ENCODE results near the gene GNG7. TPM values are rescaled to one million over a fixed set of nuclear protein-coding genes. Genes with fewer than 3 reads are reported as not detected.
"Not testable (repeated sequence)": the region's sequence is repeated elsewhere in the genome, so short reads cannot be mapped to it uniquely, and the experiment has no call there.

The GNG7 gene
- total RNA-seq, 2 experiments from 2014 or later = 0.29 to 0.34 TPM

GRCh38 chr19:2578901-2579677 is 123.4 kb downstream of the GNG7 start:
- POLR2A ChIA-PET = interaction anchor here (3.6 kb wide), 1 partner anchor 103 kb away, joined by 23 read pairs; the partner anchor contains the start of gene GADD45B

DNA sequence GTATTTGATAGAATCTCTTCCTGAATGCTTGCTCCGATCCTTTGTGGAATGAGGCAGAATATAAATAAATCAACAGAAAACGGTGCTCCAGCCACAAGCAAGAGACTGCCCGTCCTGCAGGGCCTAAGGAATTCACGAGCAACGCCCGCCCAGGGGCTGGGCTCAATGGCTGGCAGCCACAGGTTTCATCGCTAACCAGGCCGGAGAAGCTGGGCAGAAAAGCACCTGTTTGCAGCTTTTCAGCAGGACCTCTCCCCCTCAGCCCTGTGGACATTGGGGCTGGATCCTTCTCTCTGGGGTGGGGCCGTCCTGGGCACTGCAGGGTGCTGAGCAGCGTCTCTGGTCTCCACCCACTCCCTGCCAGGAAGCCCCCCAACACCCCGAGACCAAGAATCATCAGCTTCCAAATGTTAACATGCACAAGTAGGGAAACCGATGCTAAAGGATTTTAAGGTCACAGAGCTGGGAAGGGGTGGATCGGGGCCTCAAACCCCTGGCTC is 124.1 kb downstream of the GNG7 start:
- CTCF ChIA-PET = interaction anchor here (1.0 to 3.3 kb wide), 8 partner anchors 17 to 108 kb away, joined by 3 to 17 read pairs (median 10); no protein-coding TSS in a partner anchor
- POLR2A ChIA-PET = interaction anchor here (3.6 kb wide), 1 partner anchor 102 kb away, joined by 23 read pairs; the partner anchor contains the start of gene GADD45B

More at GRCh38 chr19:2578901-2579677, 123.4 kb downstream of the GNG7 start:
- CTCF ChIA-PET = interaction anchor here (1.0 to 3.3 kb wide), 15 partner anchors 17 to 109 kb away, joined by 3 to 17 read pairs (median 7); no protein-coding TSS in a partner anchor

DNA sequence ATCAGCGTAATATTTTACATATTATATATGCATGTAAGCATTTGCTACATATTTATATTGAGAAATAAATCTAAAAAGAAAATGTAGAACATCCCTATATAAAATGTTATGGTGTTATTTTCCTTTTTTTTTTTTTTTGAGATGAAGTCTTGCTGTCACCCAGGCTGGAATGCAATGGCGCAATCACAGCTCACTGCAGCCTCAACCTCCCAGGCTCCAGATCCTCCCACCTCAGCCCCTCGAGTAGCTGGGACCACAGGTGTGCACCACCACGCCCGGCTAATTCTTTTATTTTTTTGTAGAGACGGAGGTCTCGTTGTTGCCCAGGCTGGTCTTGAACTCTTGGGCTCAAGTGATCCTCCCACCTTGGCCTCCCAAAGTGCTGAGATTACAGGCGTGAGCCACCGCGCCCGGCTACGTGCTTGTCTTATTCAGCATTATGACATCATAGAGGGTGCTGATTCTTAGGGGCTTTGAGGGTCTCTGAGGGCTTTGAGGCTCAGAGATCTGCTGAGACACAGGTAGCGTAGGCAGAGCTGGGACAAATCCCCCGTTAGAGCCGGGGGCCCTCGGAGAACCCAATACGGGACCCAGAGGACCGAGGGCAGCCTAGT is 124.7 kb downstream of the GNG7 start:
- POLR2A ChIA-PET = interaction anchor here (3.6 kb wide), 1 partner anchor 101 kb away, joined by 23 read pairs; the partner anchor contains the start of gene GADD45B
- CTCF ChIA-PET = interaction anchor here (1.0 to 3.3 kb wide), 6 partner anchors 22 to 100 kb away, joined by 3 to 17 read pairs (median 10); no protein-coding TSS in a partner anchor

GRCh38 chr19:2575734-2576481 is 126.6 kb downstream of the GNG7 start:
- CTCF ChIA-PET = interaction anchor here (1.0 kb wide), 1 partner anchor 61 kb away, joined by 3 read pairs; no protein-coding TSS in a partner anchor

DNA sequence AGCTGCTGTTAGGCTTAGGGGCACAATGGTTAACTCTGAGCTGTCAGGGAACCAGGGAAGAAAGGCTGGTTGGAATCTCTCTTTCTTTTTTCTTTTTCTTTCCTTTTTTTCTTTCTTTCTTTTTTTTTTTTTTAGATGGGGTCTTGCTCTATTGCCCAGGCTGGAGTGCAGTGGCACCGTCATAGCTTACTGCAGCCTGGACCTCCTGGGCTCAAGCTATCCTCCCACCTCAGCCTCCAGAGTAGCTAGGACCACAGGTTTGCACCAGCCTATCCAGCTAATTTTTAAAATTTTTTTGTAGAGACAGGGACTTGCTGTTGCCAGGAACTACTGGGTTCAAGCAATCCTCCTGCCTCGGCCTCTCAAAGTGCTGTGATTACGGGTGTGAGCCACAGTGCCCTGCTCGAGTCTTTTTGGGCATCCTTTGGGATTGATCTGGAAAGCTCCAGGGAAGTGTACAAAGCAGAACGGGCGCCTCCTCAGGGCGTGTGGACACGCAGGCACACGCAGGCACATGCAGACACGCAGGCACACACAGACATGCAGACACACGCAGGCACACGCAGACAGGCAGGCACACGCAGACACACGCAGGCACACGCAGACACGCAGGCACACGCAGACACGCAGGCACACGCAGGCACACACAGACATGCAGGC is 127.4 kb downstream of the GNG7 start:
- POLR2A ChIA-PET = no interaction called here

More at GRCh38 chr19:2575734-2576481, 126.6 kb downstream of the GNG7 start:
- POLR2A ChIA-PET = no interaction called here

GRCh38 chr19:2574478-2574931 is 128.0 kb downstream of the GNG7 start:
- POLR2A ChIA-PET = no interaction called here
- CTCF ChIA-PET = interaction anchor here (0.6 to 1.0 kb wide), 2 partner anchors 9 to 62 kb away, joined by 3 read pairs; no protein-coding TSS in a partner anchor

More for the DNA sequence above, 127.4 kb downstream of the GNG7 start:
- CTCF ChIA-PET = interaction anchor here (0.6 to 1.0 kb wide), 2 partner anchors 10 to 61 kb away, joined by 3 read pairs; no protein-coding TSS in a partner anchor

DNA sequence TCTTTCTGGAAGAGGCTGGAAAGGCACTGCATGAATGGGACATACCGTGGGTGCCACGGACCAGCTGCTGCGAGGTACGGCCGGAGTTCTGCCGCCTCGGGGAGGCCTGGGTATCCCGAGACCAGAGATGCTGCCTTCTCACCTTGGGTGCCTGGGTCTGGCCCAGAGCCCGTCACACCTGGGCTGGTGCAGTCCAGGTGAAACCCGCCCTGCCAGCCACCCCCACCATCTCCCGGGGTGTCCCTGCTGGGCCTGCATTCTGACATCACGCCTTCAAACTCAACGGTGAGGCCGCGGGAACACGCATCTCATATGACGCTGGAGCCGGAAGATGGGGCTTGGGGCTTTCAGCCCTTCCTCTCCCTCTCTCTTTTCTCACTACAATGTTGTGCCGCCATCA is 128.6 kb downstream of the GNG7 start:
- POLR2A ChIA-PET = no interaction called here
- CTCF ChIA-PET = no interaction called here

- CTCF ChIA-PET = interaction anchor here (0.6 kb wide), 1 partner anchor 8 kb away, joined by 3 read pairs; no protein-coding TSS in a partner anchor
- POLR2A ChIA-PET = not testable (repeated sequence)
Observed at GRCh38 chr19:2572152-2572551, 130.3 kb downstream of the GNG7 start.

GRCh38 chr19:2569596-2570465 is 132.7 kb downstream of the GNG7 start:
- POLR2A ChIA-PET = no interaction called here
- CTCF ChIA-PET = interaction anchor here (0.9 to 1.1 kb wide), 2 partner anchors 8 to 91 kb away, joined by 3 to 4 read pairs; no protein-coding TSS in a partner anchor

GRCh38 chr19:2567996-2568395 is 134.5 kb downstream of the GNG7 start:
- ChIA-PET CTCF (no interaction called here), POLR2A (no interaction called here)

- CTCF ChIA-PET = interaction anchor here (0.6 kb wide), 1 partner anchor 125 kb away, joined by 4 read pairs; no protein-coding TSS in a partner anchor
- POLR2A ChIA-PET = no interaction called here
Observed at GRCh38 chr19:2567580-2567979, 134.9 kb downstream of the GNG7 start.

GRCh38 chr19:2563546-2563945 is 138.9 kb downstream of the GNG7 start:
- POLR2A ChIA-PET = interaction anchor here (0.6 kb wide), 1 partner anchor 11 kb away, joined by 5 read pairs; no protein-coding TSS in a partner anchor

GRCh38 chr19:2561895-2562294 is 140.6 kb downstream of the GNG7 start:
- CTCF ChIA-PET = interaction anchor here (0.7 to 2.1 kb wide), 12 partner anchors 9 to 323 kb away, joined by 3 to 10 read pairs (median 4); partner anchors contain the start of gene GADD45B
- POLR2A ChIA-PET = interaction anchor here (1.4 to 2.4 kb wide), 2 partner anchors 37 to 86 kb away, joined by 5 to 22 read pairs; partner anchors contain the start of gene GADD45B

More at GRCh38 chr19:2563546-2563945, 138.9 kb downstream of the GNG7 start:
- CTCF ChIA-PET = interaction anchor here (1.2 kb wide), 1 partner anchor 20 kb away, joined by 3 read pairs; no protein-coding TSS in a partner anchor

GRCh38 chr19:2561221-2561620 is 141.3 kb downstream of the GNG7 start:
- ChIA-PET CTCF (interaction anchor here (0.7 to 2.1 kb wide), 10 partner anchors 8 to 323 kb away, joined by 3 to 10 read pairs (median 5); partner anchors contain the start of gene GADD45B), POLR2A (interaction anchor here (1.4 to 2.4 kb wide), 2 partner anchors 38 to 85 kb away, joined by 5 to 22 read pairs; partner anchors contain the start of gene GADD45B)

- POLR2A ChIA-PET = interaction anchor here (2.4 kb wide), 1 partner anchor 84 kb away, joined by 22 read pairs; the partner anchor contains the start of gene GADD45B
- CTCF ChIA-PET = interaction anchor here (0.9 kb wide), 1 partner anchor 84 kb away, joined by 3 read pairs; the partner anchor contains the start of gene GADD45B
Observed at GRCh38 chr19:2560369-2560768, 142.1 kb downstream of the GNG7 start.

GRCh38 chr19:2558543-2558942 is 144.0 kb downstream of the GNG7 start:
- ChIA-PET POLR2A (no interaction called here), CTCF (interaction anchor here (1.1 kb wide), 1 partner anchor 159 kb away, joined by 4 read pairs; no protein-coding TSS in a partner anchor)

DNA sequence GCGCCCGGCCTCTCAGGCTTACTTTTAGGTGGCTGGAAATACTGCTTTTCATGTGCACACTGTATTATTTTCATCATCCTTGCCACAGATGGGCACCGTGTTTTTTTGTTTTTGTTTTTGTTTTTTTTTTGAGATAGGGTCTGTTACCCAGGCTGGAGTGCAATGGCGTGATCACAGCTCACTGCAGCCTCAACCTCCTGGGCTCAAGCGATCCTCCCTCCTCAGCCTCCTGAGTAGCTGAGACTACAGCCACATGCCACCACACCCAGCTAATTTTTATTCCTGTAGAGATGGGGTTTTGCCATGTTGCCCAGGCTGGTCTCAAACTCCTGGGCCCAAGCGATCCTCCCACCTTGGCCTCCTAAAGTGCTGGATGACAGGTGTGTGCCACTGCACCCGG is 144.4 kb downstream of the GNG7 start:
- POLR2A ChIA-PET = not testable (repeated sequence)
- CTCF ChIA-PET = interaction anchor here (1.1 kb wide), 1 partner anchor 160 kb away, joined by 4 read pairs; no protein-coding TSS in a partner anchor

Data from activated CD8-positive, alpha-beta memory T cell treated with anti-CD3 and anti-CD28 coated beads for 36 hours (primary cell).